Endometrium (tissue), 2 donors: Measurements from ENCODE around the gene MRPL54.
"Not testable (repeated sequence)": the region's sequence is repeated elsewhere in the genome, so short reads cannot be mapped to it uniquely, and the experiment has no call there.

Experiments
- FAIRE-seq: peaks from 2 replicates; lab custom pipeline; 2012; peaks lifted over from hg19 to GRCh38; lab: Jason Lieb, UNC
- donor health status: control.
- donor health status: control.

MRPL54 gene

GRCh38 chr19:3740431-3740830, 22.1 kb upstream of the MRPL54 start:
- FAIRE-seq: no peak

- FAIRE-seq: no peak
Measured at GRCh38 chr19:3743486-3743885, 19.0 kb upstream of the MRPL54 start.

- no peak for FAIRE-seq
Measured at GRCh38 chr19:3745363-3746045, 17.0 kb upstream of the MRPL54 start.

- no peak for FAIRE-seq
Measured at GRCh38 chr19:3746371-3747056, 16.0 kb upstream of the MRPL54 start.

- FAIRE-seq: no peak
Measured at GRCh38 chr19:3748965-3749364, 13.5 kb upstream of the MRPL54 start.

GRCh38 chr19:3750211-3750610, 12.3 kb upstream of the MRPL54 start:
- FAIRE-seq: no peak

- FAIRE-seq: no peak
Measured at GRCh38 chr19:3751236-3751635, 11.2 kb upstream of the MRPL54 start.

GRCh38 chr19:3752492-3752891, 10.0 kb upstream of the MRPL54 start:
- no peak for FAIRE-seq

GRCh38 chr19:3753631-3754410, 8.7 kb upstream of the MRPL54 start:
- no peak for FAIRE-seq

GRCh38 chr19:3757705-3758104, 4.8 kb upstream of the MRPL54 start:
- FAIRE-seq: not testable (repeated sequence)

GRCh38 chr19:3758297-3758696, 4.2 kb upstream of the MRPL54 start:
- not testable (repeated sequence) for FAIRE-seq

GRCh38 chr19:3759482-3760254, 2.8 kb upstream of the MRPL54 start:
- no peak for FAIRE-seq

- FAIRE-seq: no peak
Measured at GRCh38 chr19:3760871-3761361, 1.6 kb upstream of the MRPL54 start.

- no peak for FAIRE-seq
Measured at GRCh38 chr19:3761382-3762129, 926 bp upstream of the MRPL54 start, which contains the start of gene APBA3. APBA3 (minus strand) TSS chr19:3761692; CDS start chr19:3760264, 1,428 bp downstream.

- no peak for FAIRE-seq
Measured at GRCh38 chr19:3762130-3762473, 380 bp upstream of the MRPL54 start.

- no peak for FAIRE-seq
Measured at GRCh38 chr19:3765121-3765520, 2.6 kb downstream of the MRPL54 start.

- not testable (repeated sequence) for FAIRE-seq
Measured at GRCh38 chr19:3765757-3766156, 3.3 kb downstream of the MRPL54 start.

- FAIRE-seq: no peak
Measured at GRCh38 chr19:3766520-3766919, 4.0 kb downstream of the MRPL54 start.

- FAIRE-seq: no peak
Measured at GRCh38 chr19:3767050-3767449, 4.6 kb downstream of the MRPL54 start.

- no peak for FAIRE-seq
Measured at GRCh38 chr19:3768015-3768747, 5.7 kb downstream of the MRPL54 start.

GRCh38 chr19:3768748-3769099, 6.2 kb downstream of the MRPL54 start:
- no peak for FAIRE-seq
